Liver (tissue), 9 donors: Measurements from ENCODE around the gene C12orf50. TPM values are rescaled to one million over a fixed set of nuclear protein-coding genes. Genes with fewer than 3 reads are reported as not detected.

Experiments used
- DNase-seq: peaks from one replicate; pipeline ENCODE4 v3.0.0-alpha.2; 2017; ENCODE audit warnings: low spot score
- H3K27ac ChIP-seq, 2 donors: one replicate each; pipeline ENCODE4 v1.7.0; 2013; ENCODE audit warnings: inconsistent platforms in 2 of 2, low read length in 2 of 2, control low read depth in 1 of 2, low read depth in 1 of 2, mild to moderate bottlenecking in 1 of 2
- H3K27me3 ChIP-seq, 4 donors: one replicate each; pipeline versions ENCODE4 v1.6.1 to v1.7.0; 2013; ENCODE audit warnings: low read length in 3 of 4, inconsistent platforms in 1 of 4, mild to moderate bottlenecking in 1 of 4, moderate library complexity in 1 of 4; ENCODE audit not compliant: control insufficient read depth in 4 of 4, insufficient read depth in 4 of 4
- H3K36me3 ChIP-seq, 4 donors: one replicate each; pipeline versions ENCODE4 v1.6.1 to v1.7.0; 2013; ENCODE audit warnings: low read length in 3 of 4, mild to moderate bottlenecking in 3 of 4, low read depth in 1 of 4, moderate library complexity in 1 of 4; ENCODE audit not compliant: control insufficient read depth in 4 of 4, insufficient read depth in 3 of 4
- H3K4me1 ChIP-seq, 4 donors: one replicate each; pipeline versions ENCODE4 v1.6.1 to v1.7.0; 2013; ENCODE audit warnings: low read length in 3 of 4, mild to moderate bottlenecking in 3 of 4, moderate library complexity in 1 of 4; ENCODE audit not compliant: control insufficient read depth in 4 of 4, insufficient read depth in 4 of 4
- H3K4me3 ChIP-seq, 3 donors: one replicate each; pipeline versions ENCODE4 v1.6.1 to v1.7.0; 2013; ENCODE audit warnings: low read length in 3 of 3, control low read depth in 1 of 3, low read depth in 1 of 3, mild to moderate bottlenecking in 1 of 3
- H3K9ac ChIP-seq, 2 donors: one replicate each; pipeline ENCODE4 v1.7.0; 2013; ENCODE audit warnings: low read length in 2 of 2, mild to moderate bottlenecking in 2 of 2, moderate library complexity in 2 of 2, control low read depth in 1 of 2, low read depth in 1 of 2
- H3K9me3 ChIP-seq, 4 donors: one replicate each; pipeline versions ENCODE4 v1.6.1 to v1.7.0; 2013; ENCODE audit warnings: low read length in 3 of 4; ENCODE audit not compliant: control insufficient read depth in 4 of 4
- ATF3 ChIP-seq: IDR thresholded peaks from 2 replicates; pipeline ENCODE4 v1.6.1; 2016; ENCODE audit warnings: antibody characterized with exemption
- EGR1 ChIP-seq, 2 donors: IDR thresholded peaks; 2 replicates each; pipeline ENCODE4 v1.6.1; 2016 to 2018; ENCODE audit warnings: antibody characterized with exemption in 2 of 2, low read depth in 2 of 2
- FOXA1 ChIP-seq: IDR thresholded peaks from 2 replicates; pipeline ENCODE4 v1.6.1; 2016; ENCODE audit warnings: antibody characterized with exemption
- FOXA2 ChIP-seq: IDR thresholded peaks from 2 replicates; pipeline ENCODE4 v1.6.1; 2016; ENCODE audit warnings: antibody characterized with exemption
- GABPA ChIP-seq, 2 donors: IDR thresholded peaks in 1 of 2; conservative IDR thresholded peaks in 1 of 2; 2 replicates each; pipeline ENCODE4 v1.6.1; 2016; ENCODE audit warnings: antibody characterized with exemption in 2 of 2, mild to moderate bottlenecking in 1 of 2, moderate library complexity in 1 of 2
- HNF4G ChIP-seq: IDR thresholded peaks from 2 replicates; pipeline ENCODE4 v1.6.1; 2016; ENCODE audit warnings: antibody characterized with exemption
- RAD21 ChIP-seq, 2 donors: IDR thresholded peaks; 2 replicates each; pipeline ENCODE4 v1.6.1; 2016; ENCODE audit warnings: antibody characterized with exemption in 2 of 2, mild to moderate bottlenecking in 2 of 2
- REST ChIP-seq: IDR thresholded peaks from 2 replicates; pipeline ENCODE4 v1.6.1; 2016; ENCODE audit warnings: antibody characterized with exemption, mild to moderate bottlenecking
- RXRA ChIP-seq, 2 donors: IDR thresholded peaks; 2 replicates each; pipeline ENCODE4 v1.6.1; 2017 to 2018; ENCODE audit warnings: antibody characterized with exemption in 2 of 2, mild to moderate bottlenecking in 1 of 2
- SP1 ChIP-seq: IDR thresholded peaks from 2 replicates; pipeline ENCODE4 v1.6.1; 2018; ENCODE audit warnings: antibody characterized with exemption, mild to moderate bottlenecking
- TAF1 ChIP-seq: conservative IDR thresholded peaks from 2 replicates; pipeline ENCODE4 v1.6.1; 2016; ENCODE audit warnings: antibody characterized with exemption, mild to moderate bottlenecking
- YY1 ChIP-seq: IDR thresholded peaks from 2 replicates; pipeline ENCODE4 v1.6.1; 2016; ENCODE audit warnings: antibody characterized with exemption, mild to moderate bottlenecking
- WGBS: extraction: QIAGEN DNeasy Blood & Tissue Kit; methylation state at CpG from one replicate; pipeline ENCODE4 v1.1.7; 2013; 5-methylcytosine and 5-hydroxymethylcytosine counted together
- polyA plus RNA-seq, 2 donors: library from polyadenylated mRNA; stranded (reverse) in 1 of 2; unstranded in 1 of 2; fragments of 200-250 nt in 1 of 2; fragments of >200 nt in 1 of 2; fragmentation: Nextera tagmentation in 1 of 2; extraction: Ambion mirVana in 1 of 2; gene quantifications; one replicate each; pipeline versions ENCODE4 v1.2.1 to v1.2.3, GENCODE V29; 2013 to 2015
- total RNA-seq, 2 donors: library from RNA; depleted of rRNA; stranded (reverse); fragments of >200 nt; gene quantifications; one replicate each; pipeline ENCODE4 v1.2.3, GENCODE V29; 2014
- TF ChIP-seq, protein P1 (sequence below): IDR thresholded peaks from 2 replicates; pipeline ENCODE4 v1.6.1; 2016; ENCODE audit warnings: antibody characterized with exemption
- TF ChIP-seq, protein P2 (sequence below): fragments of 150-350 bp; IDR thresholded peaks from 2 replicates; pipeline ENCODE4 v1.5.1; 2017; ENCODE audit warnings: improper control_type of control experiment, low read depth, low read length; ENCODE audit not compliant: missing input control
- donor health status: healthy.
- donor health status: healthy.
- donor health status: healthy.
- donor health status: healthy.
- donor health status: healthy.

The C12orf50 gene
- total and polyA plus RNA-seq, 4 donors, result 0.08 TPM; not detected in 3

DNA sequence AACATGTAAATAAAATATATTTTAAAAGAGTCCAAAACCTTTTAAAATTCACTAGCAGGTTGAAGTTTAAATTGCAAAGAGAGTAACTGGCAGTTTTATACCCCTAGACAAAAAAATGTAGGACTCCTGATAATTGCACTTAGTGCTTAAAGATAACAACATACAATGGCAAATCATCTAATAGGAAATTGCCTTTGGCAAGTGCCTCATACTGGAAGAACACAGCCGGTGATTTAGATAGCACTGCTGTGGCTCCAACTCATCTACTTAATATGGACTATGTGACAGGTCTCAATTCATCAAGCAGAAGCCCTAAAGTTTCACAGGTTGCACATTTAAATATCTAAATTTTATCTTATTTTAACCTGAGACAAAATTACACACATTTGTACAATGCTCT lies 13.4 kb downstream of the C12orf50 start:
- Histone ChIP-seq H3K27me3 (no peaks in the 10 kb centered on the region), H3K9ac (no peak overlapping the region), H3K9me3 (no peaks in the 10 kb centered on the region), H3K36me3 (no peaks in the 10 kb centered on the region), H3K4me1 (no peaks in the 10 kb centered on the region), H3K27ac (no peak overlapping the region), H3K4me3 (no peak overlapping the region)
- DNase-seq, result no peak
- no peak for TF ChIP-seq TAF1
- TF ChIP-seq YY1, result no peak
- TF ChIP-seq RXRA (IDR thresholded peaks at IDR 0.05), result no peak
- TF ChIP-seq REST, result no peak
- TF ChIP-seq HNF4G, result no peak
- no peak for TF ChIP-seq GABPA (IDR thresholded peaks at IDR 0.05 in 1 of 2, conservative IDR thresholded peaks at IDR 0.05 in 1 of 2)
- TF ChIP-seq, protein P1, sequence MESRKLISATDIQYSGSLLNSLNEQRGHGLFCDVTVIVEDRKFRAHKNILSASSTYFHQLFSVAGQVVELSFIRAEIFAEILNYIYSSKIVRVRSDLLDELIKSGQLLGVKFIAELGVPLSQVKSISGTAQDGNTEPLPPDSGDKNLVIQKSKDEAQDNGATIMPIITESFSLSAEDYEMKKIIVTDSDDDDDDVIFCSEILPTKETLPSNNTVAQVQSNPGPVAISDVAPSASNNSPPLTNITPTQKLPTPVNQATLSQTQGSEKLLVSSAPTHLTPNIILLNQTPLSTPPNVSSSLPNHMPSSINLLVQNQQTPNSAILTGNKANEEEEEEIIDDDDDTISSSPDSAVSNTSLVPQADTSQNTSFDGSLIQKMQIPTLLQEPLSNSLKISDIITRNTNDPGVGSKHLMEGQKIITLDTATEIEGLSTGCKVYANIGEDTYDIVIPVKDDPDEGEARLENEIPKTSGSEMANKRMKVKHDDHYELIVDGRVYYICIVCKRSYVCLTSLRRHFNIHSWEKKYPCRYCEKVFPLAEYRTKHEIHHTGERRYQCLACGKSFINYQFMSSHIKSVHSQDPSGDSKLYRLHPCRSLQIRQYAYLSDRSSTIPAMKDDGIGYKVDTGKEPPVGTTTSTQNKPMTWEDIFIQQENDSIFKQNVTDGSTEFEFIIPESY, result no peak
- TF ChIP-seq, protein P2, sequence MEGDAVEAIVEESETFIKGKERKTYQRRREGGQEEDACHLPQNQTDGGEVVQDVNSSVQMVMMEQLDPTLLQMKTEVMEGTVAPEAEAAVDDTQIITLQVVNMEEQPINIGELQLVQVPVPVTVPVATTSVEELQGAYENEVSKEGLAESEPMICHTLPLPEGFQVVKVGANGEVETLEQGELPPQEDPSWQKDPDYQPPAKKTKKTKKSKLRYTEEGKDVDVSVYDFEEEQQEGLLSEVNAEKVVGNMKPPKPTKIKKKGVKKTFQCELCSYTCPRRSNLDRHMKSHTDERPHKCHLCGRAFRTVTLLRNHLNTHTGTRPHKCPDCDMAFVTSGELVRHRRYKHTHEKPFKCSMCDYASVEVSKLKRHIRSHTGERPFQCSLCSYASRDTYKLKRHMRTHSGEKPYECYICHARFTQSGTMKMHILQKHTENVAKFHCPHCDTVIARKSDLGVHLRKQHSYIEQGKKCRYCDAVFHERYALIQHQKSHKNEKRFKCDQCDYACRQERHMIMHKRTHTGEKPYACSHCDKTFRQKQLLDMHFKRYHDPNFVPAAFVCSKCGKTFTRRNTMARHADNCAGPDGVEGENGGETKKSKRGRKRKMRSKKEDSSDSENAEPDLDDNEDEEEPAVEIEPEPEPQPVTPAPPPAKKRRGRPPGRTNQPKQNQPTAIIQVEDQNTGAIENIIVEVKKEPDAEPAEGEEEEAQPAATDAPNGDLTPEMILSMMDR, result no peak
- no peak for TF ChIP-seq ATF3
- TF ChIP-seq FOXA2, result no peak
- TF ChIP-seq EGR1 (IDR thresholded peaks at IDR 0.05; ENCODE audit: low read depth in 2 of 2), result no peak
- WGBS, result 60% methylated on average over 1 of the region's 1 CpG

- Histone ChIP-seq H3K9me3 (no peaks in the 10 kb centered on the region), H3K27me3 (no peaks in the 10 kb centered on the region), H3K27ac (no peak overlapping the region), H3K36me3 (no peaks in the 10 kb centered on the region), H3K4me3 (no peak overlapping the region), H3K9ac (no peak overlapping the region), H3K4me1 (no peaks in the 10 kb centered on the region)
- TF ChIP-seq REST (no peak), TAF1 (no peak), FOXA1 (no peak), SP1 (no peak), RAD21 (IDR thresholded peaks at IDR 0.05) (no peak), GABPA (IDR thresholded peaks at IDR 0.05 in 1 of 2, conservative IDR thresholded peaks at IDR 0.05 in 1 of 2) (no peak), FOXA2 (no peak), YY1 (no peak), RXRA (IDR thresholded peaks at IDR 0.05) (no peak)
- TF ChIP-seq, protein P1, result no peak
- 66% methylated on average over 5 of the region's 5 CpGs for WGBS
- no peak for DNase-seq
Measured at GRCh38 chr12:88011755-88012154, 17.4 kb downstream of the C12orf50 start.
